Measurements from ENCODE around the gene EME2.
A peak's percentile ranks its signal among the peaks of the same experiment; 100 is the strongest.

GRCh38 chr16:1772908-1773702, 495 bp downstream of the EME2 start, which contains the start of gene MRPS34:
- TF ChIP-seq POLR2A (IDR thresholded peaks at IDR 0.05), result peak in 1 of 2 donors; percentile 69
- TF ChIP-seq CTCF (IDR thresholded peaks at IDR 0.05), result peak; percentile 56 to 86 (median 71)

All from heart left ventricle (tissue), 13 donors.